OCI-LY1 (cell line): Measurements from ENCODE around the gene VEZF1.

Experiments used
- EZH2 ChIP-seq: fragments of 200-600 bp; sonication (generic), shearing (Covaris generic); IDR thresholded peaks from 2 replicates; pipeline ENCODE4 v1.8.0; 2017; ENCODE audit warnings: borderline replicate concordance, mixed run types, mild to moderate bottlenecking, antibody characterized with exemption, low read length, moderate library complexity, mixed read lengths
- TF ChIP-seq, protein P1 (sequence below): fragments of 200-600 bp; sonication (generic), shearing (Covaris generic); IDR thresholded peaks from 2 replicates; pipeline ENCODE4 v1.5.1; 2017; ENCODE audit warnings: mild to moderate bottlenecking, antibody characterized with exemption, low read length, moderate library complexity, mixed read lengths

DNA sequence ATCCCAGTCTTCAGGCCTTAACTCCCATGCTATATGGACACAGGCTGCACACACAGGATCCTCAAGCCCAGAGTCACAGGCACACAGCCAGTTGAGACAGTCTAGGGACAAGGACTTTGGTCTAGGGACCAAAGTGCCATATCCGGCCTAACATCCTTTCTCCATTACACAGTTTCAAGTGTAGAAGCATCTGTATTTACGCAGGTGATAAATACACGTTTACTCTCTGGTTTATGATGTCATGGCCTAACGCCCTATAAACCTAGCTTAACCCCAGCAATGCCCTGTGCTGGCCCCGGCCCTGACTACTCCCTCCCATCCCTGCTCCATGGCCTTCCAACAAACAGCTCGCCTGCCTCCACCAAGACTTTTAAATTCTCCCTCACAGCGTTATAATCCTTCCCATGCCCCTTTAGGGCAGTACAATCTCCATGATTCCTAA lies 50.0 kb downstream of the VEZF1 start:
- TF ChIP-seq, protein P1, sequence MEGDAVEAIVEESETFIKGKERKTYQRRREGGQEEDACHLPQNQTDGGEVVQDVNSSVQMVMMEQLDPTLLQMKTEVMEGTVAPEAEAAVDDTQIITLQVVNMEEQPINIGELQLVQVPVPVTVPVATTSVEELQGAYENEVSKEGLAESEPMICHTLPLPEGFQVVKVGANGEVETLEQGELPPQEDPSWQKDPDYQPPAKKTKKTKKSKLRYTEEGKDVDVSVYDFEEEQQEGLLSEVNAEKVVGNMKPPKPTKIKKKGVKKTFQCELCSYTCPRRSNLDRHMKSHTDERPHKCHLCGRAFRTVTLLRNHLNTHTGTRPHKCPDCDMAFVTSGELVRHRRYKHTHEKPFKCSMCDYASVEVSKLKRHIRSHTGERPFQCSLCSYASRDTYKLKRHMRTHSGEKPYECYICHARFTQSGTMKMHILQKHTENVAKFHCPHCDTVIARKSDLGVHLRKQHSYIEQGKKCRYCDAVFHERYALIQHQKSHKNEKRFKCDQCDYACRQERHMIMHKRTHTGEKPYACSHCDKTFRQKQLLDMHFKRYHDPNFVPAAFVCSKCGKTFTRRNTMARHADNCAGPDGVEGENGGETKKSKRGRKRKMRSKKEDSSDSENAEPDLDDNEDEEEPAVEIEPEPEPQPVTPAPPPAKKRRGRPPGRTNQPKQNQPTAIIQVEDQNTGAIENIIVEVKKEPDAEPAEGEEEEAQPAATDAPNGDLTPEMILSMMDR, result no peak
- TF ChIP-seq EZH2, result no peak
